ENCODE results near the gene OR10A5.
"Not testable (repeated sequence)": the region's sequence is repeated elsewhere in the genome, so short reads cannot be mapped to it uniquely, and the experiment has no call there.

Gene OR10A5

GRCh38 chr11:6876325-6876724 lies 30.8 kb downstream of the OR10A5 start, which contains the start of gene OR10A4:
OR10A4 (plus strand) TSS chr11:6876625; CDS start chr11:6876648, 23 bp downstream.
- no peak for DNase-seq

GRCh38 chr11:6876914-6877313 lies 31.4 kb downstream of the OR10A5 start:
- no peak for DNase-seq

GRCh38 chr11:6882751-6883150 lies 37.3 kb downstream of the OR10A5 start:
- no peak for DNase-seq

GRCh38 chr11:6887711-6888110 lies 42.2 kb downstream of the OR10A5 start:
- DNase-seq, result not testable (repeated sequence)

- no peak for DNase-seq
These were observed 43.3 kb downstream of the OR10A5 start for GRCh38 chr11:6888830-6889229.

- DNase-seq, result no peak
These were observed 44.4 kb downstream of the OR10A5 start for GRCh38 chr11:6889835-6890234.

- DNase-seq, result no peak
These were observed 46.9 kb downstream of the OR10A5 start, which contains the start of gene OR2D2 for GRCh38 chr11:6892400-6892799. OR2D2 (minus strand) TSS chr11:6892500; CDS start chr11:6892500, 0 bp downstream.

GRCh38 chr11:6894097-6894496 lies 48.6 kb downstream of the OR10A5 start:
- no peak for DNase-seq

GRCh38 chr11:6895010-6895409 lies 49.5 kb downstream of the OR10A5 start:
- DNase-seq, result no peak

Data from CD4-positive, alpha-beta T cell treated with Interleukin-15 for 1 hour (primary cell).